HG02623 (cell line): ENCODE data around the gene BMP10.

ENCODE experiments used
- ATAC-seq: cut with Tn5 transposase; IDR thresholded peaks from one replicate; pipeline ENCODE4 v1.9.1; 2021; ENCODE audit warnings: moderate library complexity; ENCODE audit not compliant: unreplicated experiment

Gene BMP10

GRCh38 chr2:68871159-68871764, at the start of gene BMP10:
Gene BMP10 (minus strand): TSS chr2:68871397. CDS start chr2:68871358, 39 bp downstream.
- ATAC-seq, result no peak

- ATAC-seq, result no peak
Measured at GRCh38 chr2:68920481-68921170, 49.4 kb upstream of the BMP10 start.

- ATAC-seq, result no peak
Measured at GRCh38 chr2:68918497-68918896, 47.3 kb upstream of the BMP10 start.

- ATAC-seq, result no peak
Measured at GRCh38 chr2:68917034-68917718, 46.0 kb upstream of the BMP10 start.

- no peak for ATAC-seq
Measured at GRCh38 chr2:68916226-68916625, 45.0 kb upstream of the BMP10 start.

- ATAC-seq, result no peak
Measured at GRCh38 chr2:68915393-68915792, 44.2 kb upstream of the BMP10 start.

GRCh38 chr2:68913359-68913758, 42.2 kb upstream of the BMP10 start:
- no peak for ATAC-seq

- no peak for ATAC-seq
Measured at GRCh38 chr2:68912732-68913131, 41.5 kb upstream of the BMP10 start.

- ATAC-seq, result no peak
Measured at GRCh38 chr2:68912111-68912510, 40.9 kb upstream of the BMP10 start.

GRCh38 chr2:68911709-68912108, 40.5 kb upstream of the BMP10 start:
- no peak for ATAC-seq

GRCh38 chr2:68911246-68911645, 40.0 kb upstream of the BMP10 start:
- no peak for ATAC-seq

GRCh38 chr2:68909793-68910674, 38.8 kb upstream of the BMP10 start:
- ATAC-seq, result peak; percentile 30

GRCh38 chr2:68908392-68908970, 37.3 kb upstream of the BMP10 start:
- peak; percentile 94 for ATAC-seq

GRCh38 chr2:68907920-68908253, 36.7 kb upstream of the BMP10 start:
- ATAC-seq, result peak; percentile 4

- ATAC-seq, result no peak
Measured at GRCh38 chr2:68907232-68907919, 36.2 kb upstream of the BMP10 start.

GRCh38 chr2:68906716-68907115, 35.5 kb upstream of the BMP10 start:
- no peak for ATAC-seq

GRCh38 chr2:68905116-68905515, 33.9 kb upstream of the BMP10 start:
- ATAC-seq, result no peak

- no peak for ATAC-seq
Measured at GRCh38 chr2:68901561-68901960, 30.4 kb upstream of the BMP10 start.

- ATAC-seq, result no peak
Measured at GRCh38 chr2:68901199-68901514, 30.0 kb upstream of the BMP10 start.

- ATAC-seq, result no peak
Measured at GRCh38 chr2:68900496-68901198, 29.4 kb upstream of the BMP10 start.
